Fibroblast of pulmonary artery (primary cell): Measurements from ENCODE around the gene UNK.
"Not testable (repeated sequence)": the region's sequence is repeated elsewhere in the genome, so short reads cannot be mapped to it uniquely, and the experiment has no call there.

Source experiments
- DNase-seq: peaks from one replicate; pipeline ENCODE4 v3.0.0-alpha.2; 2010; ENCODE audit warnings: low read depth
- H3K4me3 ChIP-seq: replicated peaks from 2 replicates; pipeline ENCODE4 v1.5.1; 2011; ENCODE audit warnings: low read depth, mild to moderate bottlenecking, control low read depth, low read length, moderate library complexity
- TF ChIP-seq, protein P1 (sequence below): IDR thresholded peaks from 2 replicates; pipeline ENCODE4 v1.5.1; 2011; ENCODE audit warnings: mild to moderate bottlenecking, control low read depth, low read length, inconsistent platforms; ENCODE audit errors: missing control alignments

The UNK gene

DNA sequence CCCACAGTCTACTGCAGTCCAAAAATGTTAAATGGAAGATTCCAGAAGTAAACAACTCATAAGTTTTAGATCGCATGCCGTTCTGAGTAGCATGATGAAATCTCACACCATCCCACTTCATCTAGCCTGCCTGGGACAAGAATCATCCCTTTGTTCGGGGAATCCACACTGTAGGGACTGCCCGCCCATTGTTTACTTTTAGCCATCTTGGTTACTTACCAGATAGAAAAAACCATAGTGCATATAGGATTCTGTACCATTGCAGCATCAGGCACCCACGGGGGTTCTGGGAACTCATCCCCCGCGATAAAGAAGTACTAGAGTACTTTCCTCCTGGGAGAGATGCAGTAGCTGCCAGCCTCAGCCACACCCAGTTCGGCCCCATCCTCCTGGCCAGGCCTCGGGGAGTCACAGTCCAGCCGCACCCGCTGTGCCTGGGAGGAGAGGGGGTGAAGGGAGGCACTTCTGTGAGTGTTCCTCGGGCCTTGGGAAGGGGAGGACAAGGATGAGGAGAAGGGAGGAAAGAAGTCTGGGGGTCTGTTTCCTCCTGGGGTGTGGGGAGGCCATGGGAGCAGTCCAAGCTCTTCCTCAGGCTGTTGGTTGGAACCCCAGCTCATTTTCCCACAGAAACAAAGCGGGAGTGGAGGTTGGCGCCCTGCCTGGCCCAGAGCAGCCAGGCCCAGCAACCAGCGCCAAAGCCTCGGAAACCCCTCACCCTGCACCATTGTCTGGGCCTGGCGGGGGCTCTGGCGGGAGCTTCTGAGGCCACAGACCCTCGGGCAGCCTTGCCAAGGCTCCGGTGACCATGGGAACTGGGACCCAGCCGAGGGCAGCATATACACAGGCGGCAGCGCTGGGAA, 84.9 kb downstream of the UNK start:
- TF ChIP-seq, protein P1, sequence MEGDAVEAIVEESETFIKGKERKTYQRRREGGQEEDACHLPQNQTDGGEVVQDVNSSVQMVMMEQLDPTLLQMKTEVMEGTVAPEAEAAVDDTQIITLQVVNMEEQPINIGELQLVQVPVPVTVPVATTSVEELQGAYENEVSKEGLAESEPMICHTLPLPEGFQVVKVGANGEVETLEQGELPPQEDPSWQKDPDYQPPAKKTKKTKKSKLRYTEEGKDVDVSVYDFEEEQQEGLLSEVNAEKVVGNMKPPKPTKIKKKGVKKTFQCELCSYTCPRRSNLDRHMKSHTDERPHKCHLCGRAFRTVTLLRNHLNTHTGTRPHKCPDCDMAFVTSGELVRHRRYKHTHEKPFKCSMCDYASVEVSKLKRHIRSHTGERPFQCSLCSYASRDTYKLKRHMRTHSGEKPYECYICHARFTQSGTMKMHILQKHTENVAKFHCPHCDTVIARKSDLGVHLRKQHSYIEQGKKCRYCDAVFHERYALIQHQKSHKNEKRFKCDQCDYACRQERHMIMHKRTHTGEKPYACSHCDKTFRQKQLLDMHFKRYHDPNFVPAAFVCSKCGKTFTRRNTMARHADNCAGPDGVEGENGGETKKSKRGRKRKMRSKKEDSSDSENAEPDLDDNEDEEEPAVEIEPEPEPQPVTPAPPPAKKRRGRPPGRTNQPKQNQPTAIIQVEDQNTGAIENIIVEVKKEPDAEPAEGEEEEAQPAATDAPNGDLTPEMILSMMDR, result no peak
- H3K4me3 ChIP-seq, result peak overlapping the region; percentile 3
- peak; percentile 79 for DNase-seq

DNA sequence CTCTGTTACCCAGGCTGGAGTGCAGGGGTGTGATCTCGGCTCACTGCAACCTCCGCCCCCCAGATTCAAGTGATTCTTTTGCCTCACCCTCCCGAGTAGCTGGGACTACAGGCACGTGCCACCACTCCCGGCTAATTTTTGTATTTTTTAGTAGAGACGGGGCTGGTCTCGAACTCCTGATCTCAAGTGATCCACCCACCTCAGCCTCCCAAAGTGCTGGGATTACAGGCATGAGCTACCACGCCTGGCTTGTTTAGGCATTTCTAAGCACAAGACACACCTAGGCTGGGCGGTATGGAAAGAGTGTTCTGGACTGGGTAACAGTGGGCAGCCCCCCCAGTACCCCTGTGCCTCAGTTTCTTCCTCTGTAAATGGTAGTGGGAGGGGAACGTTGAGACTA, 85.6 kb downstream of the UNK start:
- DNase-seq, H3K4me3 ChIP-seq: not testable (repeated sequence)

DNA sequence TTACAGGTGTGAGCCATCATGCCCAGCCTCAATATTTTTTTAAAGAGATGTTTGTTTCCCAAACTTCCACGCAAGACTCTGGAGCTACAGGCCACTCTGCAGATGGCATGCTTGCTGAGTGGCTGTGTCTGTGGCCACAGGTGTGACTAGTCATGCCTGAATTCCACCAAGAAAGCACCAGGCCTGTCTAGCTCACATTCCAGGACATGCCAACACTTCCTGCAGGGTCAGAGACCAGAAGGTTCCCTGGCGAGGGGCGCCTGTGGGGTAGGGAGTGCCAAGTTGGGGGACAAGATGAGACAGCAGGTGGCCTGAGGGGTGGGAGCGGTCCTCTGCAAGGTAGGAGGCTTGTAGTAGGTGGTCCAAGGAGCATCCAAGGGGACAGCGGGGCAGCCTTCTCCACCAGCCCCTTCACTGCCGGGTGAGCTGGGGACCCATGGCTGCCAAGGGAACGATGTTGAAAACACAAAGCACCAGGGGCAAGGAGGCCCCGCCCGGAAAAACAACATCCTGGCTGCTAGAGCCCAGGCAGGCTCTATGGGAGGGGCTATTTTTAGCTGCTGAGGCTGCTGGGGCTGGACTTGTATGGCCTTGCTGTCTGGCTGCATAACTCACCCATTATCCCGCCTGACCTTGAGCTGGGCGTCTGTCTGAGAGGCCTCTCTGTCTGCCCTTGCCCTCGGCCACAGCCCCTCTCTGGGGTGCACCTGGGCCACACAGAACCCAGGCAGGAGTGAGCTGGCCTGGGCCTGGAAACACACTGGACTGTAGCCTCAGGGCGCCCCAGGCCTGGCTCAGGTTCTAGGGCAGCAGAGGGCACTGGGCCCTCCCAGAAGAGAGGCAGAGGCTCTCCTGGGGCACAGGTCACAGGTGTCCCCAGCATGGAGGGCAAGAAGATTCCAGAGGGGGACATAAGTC, 88.1 kb downstream of the UNK start:
- no peak overlapping the region for H3K4me3 ChIP-seq
- peak; percentile 89 for DNase-seq
- TF ChIP-seq, protein P1, result no peak

- TF ChIP-seq, protein P1, result no peak
- no peak for DNase-seq
- no peak overlapping the region for H3K4me3 ChIP-seq
Observed at GRCh38 chr17:75873587-75874322, 89.1 kb downstream of the UNK start.

- DNase-seq, result no peak
- TF ChIP-seq, protein P1, result no peak
- H3K4me3 ChIP-seq, result no peak overlapping the region
Observed at GRCh38 chr17:75874323-75875181, 89.9 kb downstream of the UNK start.
